DND-41 (cell line): ENCODE data around the gene MAP7D3.

Experiments used
- CTCF ChIP-seq: IDR thresholded peaks from 2 replicates; pipeline ENCODE4 v1.5.1; 2012; ENCODE audit warnings: borderline replicate concordance, low read length, moderate library complexity, mild to moderate bottlenecking; ENCODE audit not compliant: poor library complexity, severe bottlenecking; ENCODE audit errors: extremely low read depth
- EZH2 ChIP-seq: IDR thresholded peaks from 3 replicates; pipeline ENCODE4 v1.6.1; 2012; ENCODE audit warnings: borderline replicate concordance, low read depth, mild to moderate bottlenecking, moderate library complexity, low read length, inconsistent platforms; ENCODE audit not compliant: severe bottlenecking

GRCh38 chrX:136220540-136220939 lies 30.7 kb downstream of the MAP7D3 start:
- TF ChIP-seq CTCF (no peak), EZH2 (no peak)
